ENCODE data around the gene TBC1D3B. TPM values are rescaled to one million over a fixed set of nuclear protein-coding genes. Genes with fewer than 3 reads are reported as not detected.
"Not testable (repeated sequence)": the region's sequence is repeated elsewhere in the genome, so short reads cannot be mapped to it uniquely, and the experiment has no call there.

TBC1D3B gene
- polyA plus RNA-seq (2011; rRNA removed) (1.4 and 2.3 TPM in 2 replicates), polyA minus RNA-seq (2011; rRNA and poly(A)+ RNA removed) (3.2 TPM in 1 of 2 replicates, not detected in the other)

GRCh38 chr17:36176536-36176935, at the start of gene TBC1D3B:
TSS of gene TBC1D3B (minus strand) at chr17:36176636. CDS start at chr17:36175050, 1,586 bp downstream.
- POLR2A ChIA-PET; DNase-seq (ENCODE audit: low read depth): not testable (repeated sequence)

GRCh38 chr17:36222967-36223366, 46.5 kb upstream of the TBC1D3B start:
- H3K4me3 ChIP-seq (ENCODE audit: low read depth, low read length); DNase-seq (ENCODE audit: low read depth); CTCF ChIA-PET; H3K36me3 ChIP-seq (ENCODE audit: control insufficient read depth, insufficient read depth, low read length); H3K27me3 ChIP-seq (ENCODE audit: control insufficient read depth, insufficient read depth, low read length); POLR2A ChIA-PET: not testable (repeated sequence)

More at GRCh38 chr17:36176536-36176935, at the start of gene TBC1D3B:
- H3K36me3 ChIP-seq (ENCODE audit: control insufficient read depth, insufficient read depth, low read length); CTCF ChIA-PET; H3K27me3 ChIP-seq (ENCODE audit: control insufficient read depth, insufficient read depth, low read length); H3K4me3 ChIP-seq (ENCODE audit: low read depth, low read length): not testable (repeated sequence)

GRCh38 chr17:36221581-36222100, 45.2 kb upstream of the TBC1D3B start:
- H3K36me3 ChIP-seq (ENCODE audit: control insufficient read depth, insufficient read depth, low read length); H3K27me3 ChIP-seq (ENCODE audit: control insufficient read depth, insufficient read depth, low read length); CTCF ChIA-PET; POLR2A ChIA-PET; H3K4me3 ChIP-seq (ENCODE audit: low read depth, low read length); DNase-seq (ENCODE audit: low read depth): not testable (repeated sequence)

GRCh38 chr17:36220737-36221580, 44.5 kb upstream of the TBC1D3B start:
- DNase-seq (ENCODE audit: low read depth); H3K4me3 ChIP-seq (ENCODE audit: low read depth, low read length); H3K36me3 ChIP-seq (ENCODE audit: control insufficient read depth, insufficient read depth, low read length); CTCF ChIA-PET; H3K27me3 ChIP-seq (ENCODE audit: control insufficient read depth, insufficient read depth, low read length); POLR2A ChIA-PET: not testable (repeated sequence)

- H3K36me3 ChIP-seq (ENCODE audit: control insufficient read depth, insufficient read depth, low read length); POLR2A ChIA-PET; H3K4me3 ChIP-seq (ENCODE audit: low read depth, low read length); CTCF ChIA-PET; DNase-seq (ENCODE audit: low read depth); H3K27me3 ChIP-seq (ENCODE audit: control insufficient read depth, insufficient read depth, low read length): not testable (repeated sequence)
Measured at GRCh38 chr17:36219556-36219955, 43.1 kb upstream of the TBC1D3B start.

- CTCF ChIA-PET; DNase-seq (ENCODE audit: low read depth); POLR2A ChIA-PET; H3K4me3 ChIP-seq (ENCODE audit: low read depth, low read length); H3K27me3 ChIP-seq (ENCODE audit: control insufficient read depth, insufficient read depth, low read length); H3K36me3 ChIP-seq (ENCODE audit: control insufficient read depth, insufficient read depth, low read length): not testable (repeated sequence)
Measured at GRCh38 chr17:36215406-36216308, 39.2 kb upstream of the TBC1D3B start.

- no peak for TF ChIP-seq CTCF (IDR thresholded peaks at IDR 0.05; ENCODE audit: insufficient read depth, low read depth, low read length)
- no peaks in the 10 kb centered on the region for H3K36me3 ChIP-seq (ENCODE audit: control insufficient read depth, insufficient read depth, low read length)
- CTCF ChIA-PET = no interaction called here
- H3K27me3 ChIP-seq (ENCODE audit: control insufficient read depth, insufficient read depth, low read length) = no peaks in the 10 kb centered on the region
- no peak for DNase-seq (ENCODE audit: low read depth)
- POLR2A ChIA-PET = no interaction called here
- no peak overlapping the region for H3K4me3 ChIP-seq (ENCODE audit: low read depth, low read length)
Measured at GRCh38 chr17:36214918-36215317, 38.5 kb upstream of the TBC1D3B start.

GRCh38 chr17:36213695-36214094, 37.3 kb upstream of the TBC1D3B start:
- Histone ChIP-seq H3K4me3 (ENCODE audit: low read depth, low read length) (no peak overlapping the region), H3K27me3 (ENCODE audit: control insufficient read depth, insufficient read depth, low read length) (no peaks in the 10 kb centered on the region), H3K36me3 (ENCODE audit: control insufficient read depth, insufficient read depth, low read length) (no peaks in the 10 kb centered on the region)
- no peak for DNase-seq (ENCODE audit: low read depth)
- no peak for TF ChIP-seq CTCF (IDR thresholded peaks at IDR 0.05; ENCODE audit: insufficient read depth, low read depth, low read length)
- ChIA-PET POLR2A (no interaction called here), CTCF (no interaction called here)
